GM21619 (cell line): Measurements from ENCODE around the gene MED15.
"Not testable (repeated sequence)": the region's sequence is repeated elsewhere in the genome, so short reads cannot be mapped to it uniquely, and the experiment has no call there.

Source experiments
- ATAC-seq: cut with Tn5 transposase; IDR thresholded peaks from one replicate; pipeline ENCODE4 v1.9.1; 2021; ENCODE audit not compliant: unreplicated experiment

MED15 gene

DNA sequence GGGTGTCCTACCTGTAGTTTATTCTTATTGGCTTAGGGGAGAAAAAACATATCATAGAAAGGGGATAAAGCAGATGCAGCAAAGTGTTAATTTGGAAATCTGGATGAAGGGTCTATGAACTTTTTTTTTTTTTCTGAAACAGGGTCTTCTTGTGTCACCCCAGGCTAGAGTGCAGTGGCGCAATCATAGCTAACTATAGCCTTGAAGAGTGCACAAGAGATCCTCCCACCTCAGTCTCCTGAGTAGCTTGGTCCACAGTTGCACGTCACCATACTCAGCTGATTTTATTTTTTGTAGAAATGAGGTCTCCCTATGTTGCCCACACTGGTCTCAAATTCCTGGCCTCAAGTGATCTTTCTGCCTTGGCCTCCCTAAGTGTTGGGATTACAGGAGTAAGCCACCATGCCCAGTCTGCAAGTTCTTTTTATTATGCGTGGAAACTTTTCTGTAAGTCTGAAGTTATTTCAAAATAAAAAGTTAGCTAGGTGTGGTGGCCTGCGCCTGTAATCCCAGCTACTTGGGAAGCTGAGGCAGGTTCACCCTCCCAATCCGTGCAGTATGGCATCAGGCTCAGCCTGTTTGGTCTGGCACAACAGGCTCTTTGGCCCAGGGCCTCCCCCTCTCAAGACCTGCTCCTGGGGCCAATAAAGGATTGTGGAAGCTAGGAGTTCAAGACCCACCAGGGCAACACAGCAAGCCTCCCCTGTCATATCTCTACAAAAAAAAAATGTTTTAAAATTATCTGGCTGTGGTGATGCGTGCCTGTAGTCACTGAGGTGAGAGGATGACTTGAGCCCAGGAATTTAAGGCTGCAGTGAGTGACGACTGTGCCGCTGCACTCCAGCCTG, 111.9 kb downstream of the MED15 start:
- ATAC-seq: no peak

DNA sequence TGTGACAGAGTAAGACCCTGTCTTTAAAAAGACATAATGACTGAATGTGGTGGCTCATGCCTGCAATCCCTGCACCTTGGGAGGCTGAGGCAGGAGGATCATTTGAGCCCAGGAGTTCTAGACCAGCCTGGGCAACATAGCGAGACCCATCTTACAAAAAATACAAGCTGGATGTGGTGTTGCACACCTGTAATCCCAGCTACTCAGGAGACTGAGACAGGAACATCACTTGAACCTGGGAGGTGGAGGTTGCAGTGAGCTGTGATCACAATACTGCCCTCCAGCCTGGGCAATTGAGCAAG, 112.4 kb downstream of the MED15 start:
- ATAC-seq: not testable (repeated sequence)

DNA sequence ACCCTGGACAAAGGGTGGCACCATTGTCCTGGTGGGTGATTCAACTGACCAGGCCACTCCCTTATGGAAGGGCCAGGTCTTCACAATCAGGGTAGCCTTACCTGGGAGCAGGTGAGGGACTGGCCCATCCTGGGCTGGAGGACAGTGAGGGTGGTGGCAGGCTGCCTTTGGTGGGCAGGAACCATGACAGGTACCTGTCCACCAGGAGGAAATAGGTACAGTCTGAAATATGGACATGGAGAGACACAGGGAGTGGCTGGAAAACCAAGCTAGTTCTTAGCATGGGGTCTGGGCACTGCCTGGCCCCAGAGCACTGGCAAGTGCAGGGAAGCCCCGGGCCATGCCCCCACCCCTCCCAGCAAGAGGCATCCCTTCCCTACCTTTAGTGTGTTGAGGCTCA, 113.8 kb downstream of the MED15 start:
- no peak for ATAC-seq

DNA sequence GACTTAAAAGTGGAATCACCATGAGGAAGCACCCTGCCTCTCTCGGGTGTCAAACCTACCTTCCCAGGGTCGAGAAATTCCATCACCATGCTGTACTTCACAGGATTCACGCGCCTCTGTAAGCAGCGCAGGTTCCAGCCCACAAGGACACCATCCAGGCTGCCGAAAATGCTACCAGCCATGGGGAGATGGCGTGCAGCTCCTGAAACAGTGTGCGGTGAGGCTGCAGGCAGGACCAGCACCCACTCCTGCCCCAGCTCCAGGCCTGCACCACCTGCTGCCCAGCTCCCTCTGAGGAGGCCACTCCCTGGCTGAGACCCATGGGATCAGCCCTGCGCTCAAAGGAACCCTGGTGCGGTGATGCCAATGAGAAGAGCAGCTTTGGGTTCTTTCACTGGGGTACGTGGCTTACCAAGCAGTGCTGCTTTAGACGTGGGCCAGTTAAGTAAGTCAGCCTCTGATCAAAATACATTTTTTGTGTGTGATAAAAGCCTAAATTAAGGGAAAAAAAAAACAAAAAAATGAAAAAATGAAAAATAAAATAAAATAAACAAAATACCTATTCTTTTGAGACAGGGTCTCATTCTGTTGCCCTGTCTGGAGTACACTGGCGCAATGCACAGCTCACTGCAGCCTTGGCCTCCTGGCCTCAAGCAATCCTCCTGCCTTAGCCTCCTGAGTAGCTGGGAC, 115.4 kb downstream of the MED15 start:
- ATAC-seq: no peak

DNA sequence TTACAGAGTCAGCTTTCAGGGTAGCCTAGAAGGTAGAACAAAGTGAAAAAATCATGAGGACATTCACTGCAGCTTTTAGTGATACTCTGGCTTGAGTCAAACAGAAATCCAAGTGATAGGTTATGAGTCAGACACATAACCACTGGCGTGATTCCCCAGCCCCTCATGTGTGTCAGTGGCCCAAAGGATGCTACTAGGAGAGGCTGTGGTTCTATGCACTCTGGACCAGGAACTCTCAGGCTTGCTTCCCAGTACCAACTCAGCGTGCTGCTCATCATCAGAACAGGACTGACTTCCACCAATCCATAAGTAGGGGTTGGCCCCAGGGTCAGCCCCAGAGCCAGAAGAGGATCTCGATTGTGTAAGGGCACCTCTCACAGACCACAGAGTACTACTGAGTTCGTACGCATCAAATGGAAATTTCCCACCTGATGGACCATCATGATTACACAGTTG, 116.8 kb downstream of the MED15 start:
- ATAC-seq: peak; percentile 71

DNA sequence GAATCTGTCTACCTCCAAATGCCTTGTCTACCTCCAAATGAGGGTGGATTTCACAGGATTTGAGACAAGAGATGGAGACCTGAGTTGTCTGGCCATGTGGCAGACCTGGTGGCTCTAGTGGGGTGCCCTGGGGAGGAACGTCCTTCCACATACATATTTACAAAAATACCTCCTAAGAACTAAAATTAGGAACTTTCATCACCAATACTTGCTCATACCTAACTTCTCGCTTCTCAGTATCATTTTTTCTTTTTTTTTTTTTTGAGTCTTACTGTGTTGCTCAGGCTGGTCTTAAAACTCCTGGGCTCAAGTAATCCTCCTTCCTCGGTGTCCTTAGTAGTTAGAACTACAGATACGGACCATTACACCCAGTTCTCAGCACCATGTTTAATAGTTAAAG, 117.9 kb downstream of the MED15 start:
- ATAC-seq: no peak

DNA sequence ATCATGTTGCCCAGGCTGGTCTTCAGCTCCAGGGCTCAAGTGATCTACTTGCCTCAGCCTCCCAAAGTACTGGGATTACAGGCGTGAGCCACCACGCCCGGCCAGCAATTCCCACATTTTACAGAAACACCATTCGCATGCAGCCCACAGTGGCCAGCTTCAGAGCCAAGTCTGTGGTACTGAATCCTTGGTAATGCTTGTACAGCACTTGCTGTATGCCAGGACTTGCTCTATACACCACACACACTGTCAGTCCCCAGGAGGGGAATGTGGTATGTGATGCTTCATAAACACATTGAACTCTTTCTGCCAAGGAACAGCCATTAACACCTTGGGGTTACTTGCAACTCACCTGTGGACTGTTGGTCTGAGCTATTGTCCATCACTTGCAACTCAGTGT, 119.4 kb downstream of the MED15 start:
- ATAC-seq: no peak

DNA sequence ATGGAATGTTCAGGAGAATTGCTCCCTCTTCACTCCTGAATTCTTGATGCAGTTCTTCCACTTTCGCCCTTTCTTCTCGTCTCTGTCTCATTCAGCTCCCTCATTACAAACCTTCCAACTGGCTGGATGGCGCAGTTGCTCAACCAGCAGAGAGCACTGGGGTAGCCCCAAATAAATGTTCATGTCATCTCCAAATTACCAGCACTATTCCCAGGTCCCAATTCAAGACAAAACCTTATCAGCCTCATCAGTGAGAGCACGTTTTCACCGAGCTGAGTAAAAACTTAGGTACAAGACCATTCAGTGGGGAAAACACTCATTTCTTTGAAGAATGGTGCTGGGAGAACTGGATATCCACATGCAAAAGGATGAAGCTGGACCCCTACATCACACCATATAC, 120.0 kb downstream of the MED15 start:
- ATAC-seq: no peak

DNA sequence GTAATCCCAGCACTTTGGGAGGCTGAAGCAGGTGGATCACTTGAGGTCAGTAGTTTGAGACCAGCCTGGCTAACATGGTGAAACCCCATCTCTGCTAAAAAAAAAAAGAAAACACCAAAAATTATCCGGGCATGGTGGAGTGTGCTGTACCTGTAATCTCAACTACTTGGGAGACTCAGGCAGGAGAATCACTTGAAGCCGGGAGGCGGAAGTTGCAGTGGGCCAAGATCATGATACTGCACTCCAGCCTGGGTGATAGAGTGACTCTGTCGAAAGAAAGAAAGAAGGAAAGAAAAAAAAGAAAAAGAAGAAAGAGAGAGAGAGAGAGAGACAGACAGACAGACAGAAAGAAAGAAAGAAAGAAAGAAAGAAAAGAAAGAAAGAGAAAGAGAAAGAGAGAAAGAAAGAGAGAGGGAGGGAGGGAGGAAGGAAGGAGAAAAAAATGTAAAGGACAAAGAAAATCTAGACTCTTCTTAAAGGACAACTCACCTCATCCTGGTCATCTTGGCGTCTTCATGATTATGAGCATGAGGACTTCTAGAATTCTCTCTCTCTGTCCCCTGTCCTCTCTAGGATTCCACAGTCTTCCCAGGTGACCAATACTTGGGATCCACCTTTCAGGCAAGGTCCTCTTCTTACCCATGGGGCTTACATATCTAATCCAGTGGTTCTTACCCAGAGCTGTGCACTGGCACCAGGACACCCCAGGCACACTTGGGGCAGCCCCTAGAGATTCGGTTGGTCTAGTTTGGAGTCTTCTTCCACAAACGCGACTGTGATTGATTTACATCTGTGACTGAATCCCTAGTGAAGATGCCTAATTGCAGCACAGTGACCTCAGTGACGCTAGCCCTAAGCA, 120.9 kb downstream of the MED15 start:
- ATAC-seq: no peak

DNA sequence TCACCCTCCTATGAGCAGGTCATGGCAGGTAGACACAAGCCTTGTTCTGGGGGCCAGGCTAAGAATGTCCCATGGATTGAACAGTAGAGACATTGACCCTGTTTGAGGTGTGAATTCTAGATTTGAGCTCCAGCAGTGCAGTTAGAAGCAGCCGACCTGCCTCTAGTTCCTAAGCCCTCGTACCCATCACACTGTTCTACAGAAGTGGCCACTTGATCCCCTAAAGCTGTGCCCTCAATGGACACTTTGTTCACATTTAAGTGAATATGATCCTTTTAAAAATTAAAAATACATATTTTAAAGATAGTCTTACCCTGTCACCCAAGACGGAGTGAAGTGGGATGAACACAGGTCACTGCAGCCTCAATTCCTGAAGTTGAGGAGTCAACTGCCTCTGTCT, 122.0 kb downstream of the MED15 start:
- ATAC-seq: no peak

DNA sequence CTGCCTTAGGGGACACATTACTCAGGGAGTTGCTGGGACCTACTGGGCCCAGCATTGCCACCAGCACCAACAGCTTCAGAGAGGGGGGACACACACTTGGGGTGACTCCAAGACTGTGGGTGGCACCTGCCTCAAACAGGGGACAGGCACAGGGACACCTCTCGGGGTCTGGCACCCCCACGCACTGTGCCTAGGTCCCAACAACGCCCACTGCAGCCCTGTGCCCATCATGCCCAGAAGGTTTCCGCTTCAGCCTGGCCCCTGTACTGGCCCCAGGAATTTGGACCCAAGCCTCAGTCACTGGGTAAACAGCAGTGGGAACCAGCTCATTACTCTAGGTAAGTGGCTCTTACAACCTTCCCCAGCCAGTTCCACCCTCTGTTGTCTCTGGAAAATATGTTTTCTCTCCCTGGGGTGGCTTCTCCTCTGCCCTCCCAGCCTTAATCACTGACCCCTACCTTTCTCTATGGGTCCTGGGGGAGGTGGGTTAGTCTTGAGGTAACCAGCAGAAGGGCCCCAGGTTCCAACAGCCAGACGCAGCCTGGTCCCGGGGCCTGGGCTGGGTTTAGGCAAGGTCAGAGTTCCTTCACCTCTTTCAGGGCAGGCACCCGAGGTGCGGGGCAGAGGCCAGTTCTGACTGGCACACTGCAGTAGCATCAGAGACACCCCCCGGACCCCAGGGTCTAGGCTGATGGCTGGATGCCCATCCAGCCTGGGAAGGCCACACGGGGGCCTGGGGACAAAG, 123.6 kb downstream of the MED15 start:
- ATAC-seq: no peak

DNA sequence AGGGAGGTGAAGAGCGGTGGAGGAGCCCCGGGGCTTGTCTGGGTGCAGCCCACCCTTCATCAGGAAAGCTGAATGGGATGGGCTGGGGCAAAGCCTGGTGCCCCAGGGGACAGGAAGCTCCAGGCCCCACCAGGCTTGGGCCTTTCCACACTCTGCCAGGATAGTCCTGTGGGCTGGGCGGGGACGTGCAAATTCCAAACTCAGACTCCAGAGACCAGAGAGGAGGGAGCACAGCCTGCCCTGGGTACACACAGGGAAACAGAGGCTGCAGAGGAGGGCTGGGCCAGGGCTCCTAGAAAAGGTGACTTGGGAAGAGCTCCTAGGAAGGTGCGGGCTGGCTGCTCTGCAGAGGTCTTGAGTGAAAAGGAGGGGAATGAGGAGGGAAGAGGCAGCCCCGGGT, 124.7 kb downstream of the MED15 start:
- ATAC-seq: no peak

DNA sequence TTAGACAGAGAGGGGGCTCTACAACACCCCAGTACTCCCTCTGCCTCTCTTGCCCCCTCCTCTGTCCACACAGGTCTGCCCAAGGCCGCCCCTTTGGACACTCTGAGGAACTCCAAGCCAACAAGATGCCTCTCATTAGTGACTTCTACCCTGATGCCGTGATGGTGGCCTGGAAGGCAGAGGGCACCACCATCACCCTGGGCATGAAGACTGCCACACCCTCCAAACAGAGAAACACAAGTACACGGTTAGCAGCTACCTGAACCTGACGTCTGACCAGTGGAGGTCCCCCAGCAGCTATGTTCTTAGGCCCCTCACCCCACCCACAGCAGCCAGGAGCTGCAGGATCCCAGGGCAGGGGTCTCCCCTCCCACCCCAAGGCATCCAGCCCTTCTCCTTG, 125.1 kb downstream of the MED15 start:
- no peak for ATAC-seq

DNA sequence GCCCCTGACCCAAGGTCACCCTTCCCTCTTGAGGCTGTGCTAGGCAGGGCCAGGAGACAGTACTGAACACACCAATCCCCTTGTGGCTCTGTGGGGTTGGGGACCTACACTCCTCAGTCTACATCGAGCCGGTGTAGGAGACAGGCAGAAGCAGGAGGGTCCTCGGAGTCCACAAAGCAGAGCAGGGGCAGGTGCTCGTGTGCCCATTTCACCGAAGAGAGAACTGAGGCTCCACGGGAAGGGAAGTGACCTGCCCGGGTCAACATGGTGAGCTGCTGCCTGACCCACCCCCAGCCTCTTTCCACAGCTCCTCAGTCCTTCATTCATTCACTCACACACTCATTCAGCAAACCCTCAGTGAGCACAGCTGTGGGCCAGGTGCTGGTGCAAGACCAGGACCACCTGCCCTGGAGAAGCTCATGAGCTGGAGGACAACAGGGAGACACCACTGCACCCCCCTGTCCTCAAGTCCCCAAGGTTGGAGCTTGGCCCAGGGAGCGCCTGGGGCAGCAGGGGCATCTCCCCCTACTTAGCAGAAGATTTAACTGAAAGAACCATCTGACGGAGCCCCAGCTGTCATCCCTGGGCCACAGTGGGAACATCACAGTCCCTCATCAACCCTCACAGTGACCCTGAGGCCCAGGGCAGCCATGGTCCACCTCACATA, 127.3 kb downstream of the MED15 start:
- no peak for ATAC-seq

DNA sequence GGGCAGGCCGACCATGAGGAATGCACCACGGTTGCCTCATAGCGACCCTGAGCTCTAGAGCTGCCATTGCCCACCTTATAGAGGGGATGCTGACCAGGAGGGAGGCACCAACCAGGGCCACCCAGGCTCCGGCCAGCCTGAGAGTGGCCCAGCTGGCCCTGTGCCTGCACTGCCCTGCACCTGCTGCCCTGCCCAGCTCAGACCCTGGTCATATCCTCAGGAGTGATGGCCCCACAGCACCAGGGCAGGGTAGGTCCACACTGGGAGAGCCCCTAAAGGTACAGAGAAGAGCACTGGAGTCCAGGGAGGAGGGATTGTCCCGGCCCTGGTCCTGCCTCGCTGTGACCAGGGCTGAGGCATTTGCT, 127.8 kb downstream of the MED15 start:
- ATAC-seq: no peak

DNA sequence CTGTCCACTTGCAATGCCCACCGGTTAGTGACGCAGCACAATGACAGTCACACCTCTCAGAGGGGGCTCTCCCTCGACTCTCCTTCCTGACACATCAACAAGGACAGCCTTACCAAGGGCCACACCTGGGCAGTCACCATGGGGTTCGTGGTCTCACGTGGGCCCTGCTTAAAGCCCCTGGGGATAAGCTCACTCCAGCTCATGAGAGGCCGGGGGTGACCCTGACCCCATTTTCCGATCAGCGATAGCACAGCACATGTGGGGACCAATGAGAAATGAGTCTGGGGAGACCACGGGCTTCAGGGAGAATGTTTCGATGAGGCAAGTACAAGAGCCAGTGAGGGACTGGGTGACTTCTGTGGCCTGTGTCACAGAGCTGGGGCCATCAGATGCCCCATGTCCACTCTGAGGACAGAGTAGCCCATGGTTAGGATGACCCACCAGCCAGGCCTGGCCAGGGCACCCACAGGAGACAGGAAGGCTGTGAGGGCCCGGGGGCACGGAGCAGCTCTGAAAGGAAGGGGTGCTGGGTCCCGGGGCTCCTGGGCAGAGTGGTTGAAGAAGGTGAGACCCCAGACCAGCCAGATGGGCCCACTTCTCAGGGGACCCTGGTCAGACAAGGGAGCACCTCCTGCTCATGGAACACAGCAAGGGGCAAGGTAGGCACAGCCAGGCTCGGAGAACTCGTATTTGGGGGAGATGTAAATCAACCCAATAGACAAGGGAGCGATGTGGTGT, 128.8 kb downstream of the MED15 start:
- no peak for ATAC-seq

DNA sequence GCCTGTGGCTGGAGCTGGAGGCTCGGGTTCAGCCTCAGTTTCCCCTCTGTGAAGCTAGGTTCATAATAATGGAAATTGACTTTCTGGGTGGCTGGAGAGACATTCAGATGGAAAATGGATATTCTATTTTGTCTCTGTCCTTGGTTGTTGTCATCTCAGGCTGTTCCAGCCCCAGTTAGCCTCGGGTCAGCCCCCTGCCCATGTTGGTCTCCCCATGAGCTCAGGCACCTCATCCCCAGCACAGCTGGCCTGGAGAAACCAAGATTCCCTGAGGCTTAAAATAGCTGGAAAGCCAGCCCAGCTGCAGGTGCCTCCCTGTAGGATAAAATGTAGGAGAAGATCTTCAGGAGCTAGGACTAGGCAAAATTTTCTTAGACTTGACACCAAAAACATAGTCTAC, 129.5 kb downstream of the MED15 start:
- no peak for ATAC-seq
